NCI-H2227 (cell line): ENCODE results near the gene PLK5.
"Not testable (repeated sequence)": the region's sequence is repeated elsewhere in the genome, so short reads cannot be mapped to it uniquely, and the experiment has no call there.

Source experiments
- DNase-seq: peaks from one replicate; lab custom pipeline; 2025; ENCODE audit not compliant: unreplicated experiment; lab: John Stamatoyannopoulos, UW

PLK5 gene

GRCh38 chr19:1524972-1525325 lies 1.1 kb downstream of the PLK5 start:
- DNase-seq = no peak

- no peak for DNase-seq
Measured at GRCh38 chr19:1525343-1525742, 1.5 kb downstream of the PLK5 start.

- DNase-seq = no peak
Measured at GRCh38 chr19:1526066-1526778, 2.3 kb downstream of the PLK5 start.

- DNase-seq = no peak
Measured at GRCh38 chr19:1526979-1527649, 3.2 kb downstream of the PLK5 start.

GRCh38 chr19:1527650-1528309 lies 3.9 kb downstream of the PLK5 start:
- no peak for DNase-seq

- DNase-seq = no peak
Measured at GRCh38 chr19:1528596-1529429, 4.9 kb downstream of the PLK5 start.

GRCh38 chr19:1529430-1529816 lies 5.5 kb downstream of the PLK5 start:
- DNase-seq = no peak

- DNase-seq = not testable (repeated sequence)
Measured at GRCh38 chr19:1530856-1531255, 7.0 kb downstream of the PLK5 start.

- DNase-seq = no peak
Measured at GRCh38 chr19:1531587-1531986, 7.7 kb downstream of the PLK5 start.

- DNase-seq = no peak
Measured at GRCh38 chr19:1532003-1532402, 8.1 kb downstream of the PLK5 start.

GRCh38 chr19:1533510-1534150 lies 9.8 kb downstream of the PLK5 start:
- no peak for DNase-seq

GRCh38 chr19:1534972-1535371 lies 11.1 kb downstream of the PLK5 start:
- DNase-seq = no peak

GRCh38 chr19:1535699-1536098 lies 11.8 kb downstream of the PLK5 start:
- not testable (repeated sequence) for DNase-seq

- no peak for DNase-seq
Measured at GRCh38 chr19:1538978-1539377, 15.1 kb downstream of the PLK5 start.

GRCh38 chr19:1539749-1540148 lies 15.9 kb downstream of the PLK5 start:
- not testable (repeated sequence) for DNase-seq

GRCh38 chr19:1540365-1540925 lies 16.6 kb downstream of the PLK5 start:
- DNase-seq = no peak

- no peak for DNase-seq
Measured at GRCh38 chr19:1549332-1549945, 25.6 kb downstream of the PLK5 start.

- DNase-seq = no peak
Measured at GRCh38 chr19:1551068-1552040, 27.5 kb downstream of the PLK5 start.

- DNase-seq = no peak
Measured at GRCh38 chr19:1553415-1553814, 29.5 kb downstream of the PLK5 start.
